ENCODE measurements around the gene WSCD1. TPM values are rescaled to one million over a fixed set of nuclear protein-coding genes. Genes with fewer than 3 reads are reported as not detected.

The WSCD1 gene
- total and polyA plus RNA-seq, 2 donors (not counting 3 experiments of a cell fraction or from before 2014, with no cell fraction given), result 21.5 to 49.4 TPM

- no peak overlapping the region for H3K9ac ChIP-seq (replicated peaks; ENCODE audit: extremely low read depth, insufficient read depth, low read length)
- TF ChIP-seq EZH2 (IDR thresholded peaks at IDR 0.05; ENCODE audit: borderline replicate concordance, low read depth, low read length, severe bottlenecking) (no peak), POLR2AphosphoS5 (IDR thresholded peaks at IDR 0.05; ENCODE audit: insufficient read depth, low read depth, low read length) (no peak), FOS (IDR thresholded peaks at IDR 0.05; ENCODE audit: borderline replicate concordance, insufficient read depth, low read length) (no peak), POLR2A (IDR thresholded peaks at IDR 0.05; ENCODE audit: low read depth, low read length) (no peak), GATA2 (IDR thresholded peaks at IDR 0.05; ENCODE audit: insufficient read depth, insufficient read length, low read depth, low read length) (no peak), MYC (IDR thresholded peaks at IDR 0.05; ENCODE audit: low read depth, low read length) (no peak)
- no peaks in the 10 kb centered on the region for H3K9me3 ChIP-seq (replicated peaks; ENCODE audit: control insufficient read depth, insufficient read depth, low read length)
- dilution Hi-C loops (cut with MboI; ENCODE audit: extremely low pct_ligation_motif_present, low sequenced_read_pairs), result no loop called here
- peak; percentile 33 for FAIRE-seq
- no peak for DNase-seq (ENCODE audit: low read depth, low spot score)
- no peak overlapping the region for H2AFZ ChIP-seq (ENCODE audit: low read depth, low read length)
- no peaks in the 10 kb centered on the region for H3K36me3 ChIP-seq (ENCODE audit: control insufficient read depth in 2 of 2, extremely low read depth in 1 of 2, insufficient read depth in 2 of 2, low read length in 2 of 2)
- intact Hi-C loops (cut with micrococcal nuclease), result loop anchor here (5.0 kb wide), 1 partner anchor 486 kb away; no protein-coding TSS in a partner anchor
- peaks cover 14% of the 10 kb centered on the region for H3K4me1 ChIP-seq (ENCODE audit: control insufficient read depth, extremely low read depth, insufficient read depth, low read length)
- H4K20me1 ChIP-seq (replicated peaks; ENCODE audit: control insufficient read depth, extremely low read depth, insufficient read depth, low read length), result no peaks in the 10 kb centered on the region
- peaks cover 0 to 2% of the 10 kb centered on the region in 2 experiments for H3K27me3 ChIP-seq (ENCODE audit: control insufficient read depth in 2 of 2, insufficient read depth in 2 of 2, low read length in 2 of 2)
- no peak overlapping the region for H3K4me2 ChIP-seq (ENCODE audit: insufficient read depth, low read length)
- H3K27ac ChIP-seq (ENCODE audit: insufficient read depth, low read depth, low read length), result no peak overlapping the region
- CTCF ChIA-PET, result interaction anchor here (1.6 kb wide), 1 partner anchor 370 kb away, joined by 4 read pairs; no protein-coding TSS in a partner anchor
- no TSS peak for BruUV-seq (replicated peaks)
- POLR2A ChIA-PET, result no interaction called here
- peaks cover 49% of the 10 kb centered on the region for H3K79me2 ChIP-seq (ENCODE audit: control insufficient read depth, insufficient read depth, low read length)
- H3K4me3 ChIP-seq (replicated peaks in 1 of 3; ENCODE audit: insufficient read depth in 1 of 3, low read depth in 1 of 3, low read length in 3 of 3), result no peak overlapping the region
- no peaks in the 10 kb centered on the region for H3K9me1 ChIP-seq (replicated peaks; ENCODE audit: control insufficient read depth, extremely low read depth, insufficient read depth, low read length)
These were observed 3.4 kb downstream of the WSCD1 start for GRCh38 chr17:6073620-6074019.

- no TSS peak for BruUV-seq (replicated peaks)
- no peaks in the 10 kb centered on the region for H3K9me1 ChIP-seq (replicated peaks; ENCODE audit: control insufficient read depth, extremely low read depth, insufficient read depth, low read length)
- peaks cover 0 to 2% of the 10 kb centered on the region in 2 experiments for H3K36me3 ChIP-seq (ENCODE audit: control insufficient read depth in 2 of 2, extremely low read depth in 1 of 2, insufficient read depth in 2 of 2, low read length in 2 of 2)
- no peak overlapping the region for H3K9ac ChIP-seq (replicated peaks; ENCODE audit: extremely low read depth, insufficient read depth, low read length)
- H3K27ac ChIP-seq (ENCODE audit: insufficient read depth, low read depth, low read length), result no peak overlapping the region
- ChIA-PET CTCF (interaction anchor here (1.6 kb wide), 1 partner anchor 372 kb away, joined by 4 read pairs; no protein-coding TSS in a partner anchor), POLR2A (no interaction called here)
- H2AFZ ChIP-seq (ENCODE audit: low read depth, low read length), result no peak overlapping the region
- no peak overlapping the region for H3K4me2 ChIP-seq (ENCODE audit: insufficient read depth, low read length)
- no peaks in the 10 kb centered on the region for H3K27me3 ChIP-seq (ENCODE audit: control insufficient read depth in 2 of 2, insufficient read depth in 2 of 2, low read length in 2 of 2)
- H3K4me1 ChIP-seq (ENCODE audit: control insufficient read depth, extremely low read depth, insufficient read depth, low read length), result peaks cover 10% of the 10 kb centered on the region
- DNase-seq (ENCODE audit: low read depth, low spot score) (no peak), FAIRE-seq (no peak)
- no peaks in the 10 kb centered on the region for H4K20me1 ChIP-seq (replicated peaks; ENCODE audit: control insufficient read depth, extremely low read depth, insufficient read depth, low read length)
- no peak for TF ChIP-seq JUN (IDR thresholded peaks at IDR 0.05; ENCODE audit: borderline replicate concordance, insufficient read depth, insufficient read length, low read depth)
- TF ChIP-seq GATA2 (IDR thresholded peaks at IDR 0.05; ENCODE audit: insufficient read depth, insufficient read length, low read depth, low read length), result no peak
- no peak for TF ChIP-seq CTCF (IDR thresholded peaks at IDR 0.05; ENCODE audit: extremely low read depth in 1 of 2, insufficient read depth in 1 of 2, low read depth in 1 of 2, low read length in 2 of 2)
- no peak for TF ChIP-seq MYC (IDR thresholded peaks at IDR 0.05; ENCODE audit: low read depth, low read length)
- no peak for TF ChIP-seq MAX (IDR thresholded peaks at IDR 0.05; ENCODE audit: insufficient read depth, insufficient read length)
- TF ChIP-seq POLR2AphosphoS5 (IDR thresholded peaks at IDR 0.05; ENCODE audit: insufficient read depth, low read depth, low read length), result no peak
- TF ChIP-seq POLR2A (IDR thresholded peaks at IDR 0.05; ENCODE audit: low read depth, low read length), result no peak
- TF ChIP-seq EZH2 (IDR thresholded peaks at IDR 0.05; ENCODE audit: borderline replicate concordance, low read depth, low read length, severe bottlenecking), result no peak
- no peak for TF ChIP-seq FOS (IDR thresholded peaks at IDR 0.05; ENCODE audit: borderline replicate concordance, insufficient read depth, low read length)
- intact Hi-C loops (cut with micrococcal nuclease) (loop anchor here (5.0 kb wide), 1 partner anchor 672 kb away; no protein-coding TSS in a partner anchor), dilution Hi-C loops (cut with MboI; ENCODE audit: extremely low pct_ligation_motif_present, low sequenced_read_pairs) (no loop called here)
- H3K4me3 ChIP-seq (replicated peaks in 1 of 3; ENCODE audit: insufficient read depth in 1 of 3, low read depth in 1 of 3, low read length in 3 of 3), result no peak overlapping the region
- no peaks in the 10 kb centered on the region for H3K9me3 ChIP-seq (replicated peaks; ENCODE audit: control insufficient read depth, insufficient read depth, low read length)
- H3K79me2 ChIP-seq (ENCODE audit: control insufficient read depth, insufficient read depth, low read length), result peaks cover 54% of the 10 kb centered on the region
These were observed 4.9 kb downstream of the WSCD1 start for GRCh38 chr17:6075050-6075449.

Data from endothelial cell of umbilical vein (primary cell).